ENCODE results near the gene CUBN.

GRCh38 chr10:17113346-17113745, 16.3 kb downstream of the CUBN start:
- TF ChIP-seq, protein P1, sequence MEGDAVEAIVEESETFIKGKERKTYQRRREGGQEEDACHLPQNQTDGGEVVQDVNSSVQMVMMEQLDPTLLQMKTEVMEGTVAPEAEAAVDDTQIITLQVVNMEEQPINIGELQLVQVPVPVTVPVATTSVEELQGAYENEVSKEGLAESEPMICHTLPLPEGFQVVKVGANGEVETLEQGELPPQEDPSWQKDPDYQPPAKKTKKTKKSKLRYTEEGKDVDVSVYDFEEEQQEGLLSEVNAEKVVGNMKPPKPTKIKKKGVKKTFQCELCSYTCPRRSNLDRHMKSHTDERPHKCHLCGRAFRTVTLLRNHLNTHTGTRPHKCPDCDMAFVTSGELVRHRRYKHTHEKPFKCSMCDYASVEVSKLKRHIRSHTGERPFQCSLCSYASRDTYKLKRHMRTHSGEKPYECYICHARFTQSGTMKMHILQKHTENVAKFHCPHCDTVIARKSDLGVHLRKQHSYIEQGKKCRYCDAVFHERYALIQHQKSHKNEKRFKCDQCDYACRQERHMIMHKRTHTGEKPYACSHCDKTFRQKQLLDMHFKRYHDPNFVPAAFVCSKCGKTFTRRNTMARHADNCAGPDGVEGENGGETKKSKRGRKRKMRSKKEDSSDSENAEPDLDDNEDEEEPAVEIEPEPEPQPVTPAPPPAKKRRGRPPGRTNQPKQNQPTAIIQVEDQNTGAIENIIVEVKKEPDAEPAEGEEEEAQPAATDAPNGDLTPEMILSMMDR (IDR thresholded peaks at IDR 0.05) = no peak
- no peak for TF ChIP-seq POLR2A (IDR thresholded peaks at IDR 0.05)

Measured in tibial nerve (tissue), 3 donors.